A549 treated with Mapracorat at 1 μM for 4 hours (cell line): ENCODE measurements around the gene NDUFS6. TPM values are rescaled to one million over a fixed set of nuclear protein-coding genes. Genes with fewer than 3 reads are reported as not detected.

Experiments
- total RNA-seq: library from RNA; stranded (reverse); fragments of 200-300 nt; extraction: Qiagen RNA extraction; gene quantifications from 5 replicates; pipeline ENCODE4 v1.2.3, GENCODE V29; 2022

The NDUFS6 gene
- total RNA-seq = 104 to 125 TPM (median 116 TPM) in 5 replicates

GRCh38 chr5:1801222-1801966 is at the start of gene NDUFS6:
Gene NDUFS6, plus strand, starts transcription at chr5:1801407. Its CDS starts 11 bp downstream, at chr5:1801418.

GRCh38 chr5:1799602-1800471 is 1.4 kb upstream of the NDUFS6 start, which contains the start of gene MRPL36:
Gene MRPL36, minus strand, starts transcription at chr5:1799837. Its CDS starts 902 bp downstream, at chr5:1798935.

Other genes with a start within 250 kb of the NDUFS6 start
- 102 to 120 TPM (median 114 TPM) in 5 replicates for gene MRPL36, start 1.6 kb upstream of the NDUFS6 start, total RNA-seq
- 0.20 to 0.45 TPM (median 0.31 TPM) in 5 replicates for gene IRX4, start 81.5 kb downstream of the NDUFS6 start, total RNA-seq